ENCODE results near the gene POU6F2.

- no peak for TF ChIP-seq POLR2AphosphoS5 (IDR thresholded peaks at IDR 0.05; ENCODE audit: low read depth, low read length)
- no peak for TF ChIP-seq RAD21 (IDR thresholded peaks at IDR 0.05; ENCODE audit: low read depth)
- TF ChIP-seq ZNF274 (IDR thresholded peaks at IDR 0.05; ENCODE audit: low read depth, low read length): no peak
- TF ChIP-seq TCF7L2 (IDR thresholded peaks at IDR 0.05; ENCODE audit: borderline replicate concordance, extremely low read depth, insufficient read depth, insufficient read length): no peak
- no peak for TF ChIP-seq REST (IDR thresholded peaks at IDR 0.05; ENCODE audit: low read depth)
- TF ChIP-seq CTCF (IDR thresholded peaks at IDR 0.05 in 2 of 3, conservative IDR thresholded peaks at IDR 0.05 in 1 of 3; ENCODE audit: borderline replicate concordance in 1 of 3, insufficient read depth in 1 of 3, low read depth in 2 of 3, low read length in 2 of 3): no peak
- no peak for TF ChIP-seq POLR2A (IDR thresholded peaks at IDR 0.05; ENCODE audit: borderline replicate concordance, extremely low read depth, insufficient read depth, insufficient read length)
- TF ChIP-seq SP1 (IDR thresholded peaks at IDR 0.05; ENCODE audit: low read depth): no peak
- no peak for TF ChIP-seq CEBPB (IDR thresholded peaks at IDR 0.05; ENCODE audit: low read depth)
- TF ChIP-seq EZH2 (IDR thresholded peaks at IDR 0.05): no peak
- TF ChIP-seq SRF (IDR thresholded peaks at IDR 0.05; ENCODE audit: low read depth): no peak
- no peak for TF ChIP-seq MAX (IDR thresholded peaks at IDR 0.05)
- TF ChIP-seq JUND (IDR thresholded peaks at IDR 0.05): no peak
Observed at GRCh38 chr7:39127058-39127457, 149.3 kb downstream of the POU6F2 start.
